ENCODE data around the gene TMEM200A. TPM values are rescaled to one million over a fixed set of nuclear protein-coding genes. Genes with fewer than 3 reads are reported as not detected.

The TMEM200A gene
- total and polyA plus RNA-seq, 4 donors: 0.79 to 7.9 (median 6.4) TPM

DNA sequence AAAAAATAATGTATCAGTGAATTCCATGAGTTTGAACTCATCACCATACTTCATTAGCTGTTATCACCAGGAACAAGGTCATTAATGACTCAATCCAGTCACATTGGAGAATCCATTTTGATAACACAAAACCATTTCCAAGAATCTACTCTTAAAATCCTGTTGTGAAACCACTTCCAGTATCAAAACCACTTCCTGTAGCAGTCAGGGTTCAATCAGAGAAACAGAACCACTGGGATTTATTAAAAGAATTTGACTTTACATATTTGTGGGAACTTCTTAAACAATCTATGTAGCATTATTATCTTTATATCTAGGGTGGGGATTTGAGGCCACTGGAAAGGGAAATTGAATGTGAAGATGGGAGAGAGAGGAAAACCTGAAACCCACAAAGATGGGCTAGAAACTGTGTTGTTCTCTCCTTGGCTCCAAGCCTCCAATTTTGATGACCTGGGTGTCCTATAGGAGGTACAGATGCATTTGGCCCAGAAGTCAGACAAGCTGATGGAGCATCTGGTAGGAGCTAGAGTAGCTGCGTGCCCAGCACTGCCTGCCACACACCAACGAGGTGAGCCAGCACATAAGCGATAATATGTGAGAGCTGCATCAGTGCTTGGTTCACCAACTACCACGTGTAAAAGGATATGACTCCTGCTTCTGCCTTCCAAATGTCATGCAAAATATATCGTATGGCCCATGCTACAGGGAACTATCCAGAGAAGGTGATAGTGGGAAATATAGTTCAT, 117.0 kb downstream of the TMEM200A start:
- 80 to 84% methylated on average over 5 of the region's 5 CpGs for WGBS, 2 donors

DNA sequence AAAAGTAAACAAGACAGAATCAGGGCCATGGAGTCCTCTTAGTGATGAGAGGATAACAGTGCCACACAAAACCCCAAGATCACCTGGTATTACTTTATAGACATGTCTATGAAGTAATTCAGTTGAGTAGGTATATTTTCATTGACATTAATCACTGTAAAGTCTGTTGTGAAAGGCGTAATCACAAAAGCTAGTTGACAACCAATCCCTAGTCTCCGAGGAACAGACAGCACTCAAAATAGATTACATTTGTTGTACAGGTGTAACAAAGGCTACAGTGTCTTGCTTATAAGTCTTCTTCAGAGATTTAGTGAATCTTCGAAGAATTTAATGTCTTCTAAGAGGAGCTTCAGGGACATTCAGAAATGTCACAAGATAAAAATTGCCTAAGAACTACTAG, 120.1 kb downstream of the TMEM200A start:
- no peaks in the 10 kb centered on the region for H3K27me3 ChIP-seq (ENCODE audit: control insufficient read depth in 3 of 3, insufficient read depth in 3 of 3, low read length in 2 of 3)
- H3K4me3 ChIP-seq: no peak overlapping the region
- no peak for ATAC-seq (ENCODE audit: insufficient read depth, low FRiP score)
- no peaks in the 10 kb centered on the region for H3K36me3 ChIP-seq (ENCODE audit: control insufficient read depth in 4 of 4, insufficient read depth in 4 of 4, low read length in 4 of 4)
- 77 to 92% methylated on average over 3 of the region's 3 CpGs for WGBS, 2 donors
- TF ChIP-seq, protein P1, sequence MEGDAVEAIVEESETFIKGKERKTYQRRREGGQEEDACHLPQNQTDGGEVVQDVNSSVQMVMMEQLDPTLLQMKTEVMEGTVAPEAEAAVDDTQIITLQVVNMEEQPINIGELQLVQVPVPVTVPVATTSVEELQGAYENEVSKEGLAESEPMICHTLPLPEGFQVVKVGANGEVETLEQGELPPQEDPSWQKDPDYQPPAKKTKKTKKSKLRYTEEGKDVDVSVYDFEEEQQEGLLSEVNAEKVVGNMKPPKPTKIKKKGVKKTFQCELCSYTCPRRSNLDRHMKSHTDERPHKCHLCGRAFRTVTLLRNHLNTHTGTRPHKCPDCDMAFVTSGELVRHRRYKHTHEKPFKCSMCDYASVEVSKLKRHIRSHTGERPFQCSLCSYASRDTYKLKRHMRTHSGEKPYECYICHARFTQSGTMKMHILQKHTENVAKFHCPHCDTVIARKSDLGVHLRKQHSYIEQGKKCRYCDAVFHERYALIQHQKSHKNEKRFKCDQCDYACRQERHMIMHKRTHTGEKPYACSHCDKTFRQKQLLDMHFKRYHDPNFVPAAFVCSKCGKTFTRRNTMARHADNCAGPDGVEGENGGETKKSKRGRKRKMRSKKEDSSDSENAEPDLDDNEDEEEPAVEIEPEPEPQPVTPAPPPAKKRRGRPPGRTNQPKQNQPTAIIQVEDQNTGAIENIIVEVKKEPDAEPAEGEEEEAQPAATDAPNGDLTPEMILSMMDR (IDR thresholded peaks at IDR 0.05; ENCODE audit: control extremely low read depth, extremely low read depth): no peak
- no peak overlapping the region for H3K27ac ChIP-seq (ENCODE audit: low read depth in 1 of 2, low read length in 1 of 2)
- DNase-seq: no peak
- peaks cover 0 to 2% (median 0%) of the 10 kb centered on the region in 4 donors for H3K9me3 ChIP-seq (ENCODE audit: control insufficient read depth in 4 of 4, insufficient read depth in 3 of 4, low read length in 3 of 4)
- no peak overlapping the region for H3K9ac ChIP-seq (ENCODE audit: insufficient read depth in 1 of 2, low read length in 2 of 2)
- H3K4me1 ChIP-seq (ENCODE audit: control insufficient read depth in 5 of 5, insufficient read depth in 5 of 5, low read length in 5 of 5): no peaks in the 10 kb centered on the region

More for the DNA sequence above, 117.0 kb downstream of the TMEM200A start:
- no peaks in the 10 kb centered on the region for H3K4me1 ChIP-seq (ENCODE audit: control insufficient read depth in 5 of 5, insufficient read depth in 5 of 5, low read length in 5 of 5)
- DNase-seq (no peak), ATAC-seq (ENCODE audit: insufficient read depth, low FRiP score) (no peak)
- H3K36me3 ChIP-seq (ENCODE audit: control insufficient read depth in 4 of 4, insufficient read depth in 4 of 4, low read length in 4 of 4): no peaks in the 10 kb centered on the region
- H3K27ac ChIP-seq (ENCODE audit: low read depth in 1 of 2, low read length in 1 of 2): no peak overlapping the region
- H3K27me3 ChIP-seq (ENCODE audit: control insufficient read depth in 3 of 3, insufficient read depth in 3 of 3, low read length in 2 of 3): no peaks in the 10 kb centered on the region
- H3K9me3 ChIP-seq (ENCODE audit: control insufficient read depth in 4 of 4, insufficient read depth in 3 of 4, low read length in 3 of 4): peaks cover 0 to 2% (median 0%) of the 10 kb centered on the region in 4 donors
- H3K9ac ChIP-seq (ENCODE audit: insufficient read depth in 1 of 2, low read length in 2 of 2): no peak overlapping the region
- TF ChIP-seq, protein P1 (IDR thresholded peaks at IDR 0.05; ENCODE audit: control extremely low read depth, extremely low read depth): no peak
- H3K4me3 ChIP-seq: no peak overlapping the region

DNA sequence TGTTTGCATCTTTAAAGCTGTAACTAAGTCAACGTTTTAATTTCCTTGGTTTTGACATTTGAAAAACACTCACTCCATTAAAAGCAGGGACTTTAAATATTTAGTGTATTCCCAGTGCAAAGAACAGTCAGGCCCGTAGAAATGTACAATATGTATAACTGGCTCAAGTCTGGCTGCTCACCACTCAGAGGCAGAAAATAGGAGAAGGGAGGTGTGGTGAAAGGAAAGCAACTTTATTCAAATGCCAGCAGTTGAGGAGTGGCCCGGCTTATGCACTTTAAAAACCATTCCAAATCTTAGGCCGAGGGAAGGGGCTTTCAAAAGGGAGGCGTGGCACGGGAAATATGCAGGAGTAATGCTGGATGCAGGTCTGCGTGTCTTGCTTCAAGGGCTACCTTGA, 120.6 kb downstream of the TMEM200A start:
- WGBS, 2 donors: 80 to 82% methylated on average over 7 of the region's 7 CpGs
- Histone ChIP-seq H3K9ac (ENCODE audit: insufficient read depth in 1 of 2, low read length in 2 of 2) (no peak overlapping the region), H3K4me3 (no peak overlapping the region), H3K36me3 (ENCODE audit: control insufficient read depth in 4 of 4, insufficient read depth in 4 of 4, low read length in 4 of 4) (no peaks in the 10 kb centered on the region), H3K27ac (ENCODE audit: low read depth in 1 of 2, low read length in 1 of 2) (no peak overlapping the region), H3K4me1 (ENCODE audit: control insufficient read depth in 5 of 5, insufficient read depth in 5 of 5, low read length in 5 of 5) (no peaks in the 10 kb centered on the region), H3K27me3 (ENCODE audit: control insufficient read depth in 3 of 3, insufficient read depth in 3 of 3, low read length in 2 of 3) (no peaks in the 10 kb centered on the region), H3K9me3 (ENCODE audit: control insufficient read depth in 4 of 4, insufficient read depth in 3 of 4, low read length in 3 of 4) (peaks cover 0 to 2% (median 0%) of the 10 kb centered on the region in 4 donors)
- TF ChIP-seq, protein P1 (IDR thresholded peaks at IDR 0.05; ENCODE audit: control extremely low read depth, extremely low read depth): no peak
- ATAC-seq (ENCODE audit: insufficient read depth, low FRiP score) (no peak), DNase-seq (no peak)
